Adrenal gland (tissue), 5 donors: ENCODE data around the gene CLCN7.

ENCODE experiments used
- POLR2A ChIP-seq, 2 donors: fragments of 450-650 bp; IDR thresholded peaks; one replicate each; pipeline ENCODE4 v1.6.1; 2017; ENCODE audit warnings: antibody characterized with exemption in 2 of 2, mild to moderate bottlenecking in 2 of 2, moderate library complexity in 1 of 2
- TF ChIP-seq, protein P1 (sequence below), 6 experiments: fragments of 450-650 bp in 4 of 6; fragments of 200-600 bp in 2 of 6; sonication (generic) in 1 of 6; IDR thresholded peaks; 1 replicate in 5 of 6; 2 replicates in 1 of 6; pipeline versions ENCODE4 v1.5.1 to v1.8.0; 2016 to 2021; ENCODE audit warnings: antibody characterized with exemption in 6 of 6, mild to moderate bottlenecking in 2 of 6, moderate library complexity in 1 of 6
- donor health status: DM: no; HTN: no; CAD: no.

DNA sequence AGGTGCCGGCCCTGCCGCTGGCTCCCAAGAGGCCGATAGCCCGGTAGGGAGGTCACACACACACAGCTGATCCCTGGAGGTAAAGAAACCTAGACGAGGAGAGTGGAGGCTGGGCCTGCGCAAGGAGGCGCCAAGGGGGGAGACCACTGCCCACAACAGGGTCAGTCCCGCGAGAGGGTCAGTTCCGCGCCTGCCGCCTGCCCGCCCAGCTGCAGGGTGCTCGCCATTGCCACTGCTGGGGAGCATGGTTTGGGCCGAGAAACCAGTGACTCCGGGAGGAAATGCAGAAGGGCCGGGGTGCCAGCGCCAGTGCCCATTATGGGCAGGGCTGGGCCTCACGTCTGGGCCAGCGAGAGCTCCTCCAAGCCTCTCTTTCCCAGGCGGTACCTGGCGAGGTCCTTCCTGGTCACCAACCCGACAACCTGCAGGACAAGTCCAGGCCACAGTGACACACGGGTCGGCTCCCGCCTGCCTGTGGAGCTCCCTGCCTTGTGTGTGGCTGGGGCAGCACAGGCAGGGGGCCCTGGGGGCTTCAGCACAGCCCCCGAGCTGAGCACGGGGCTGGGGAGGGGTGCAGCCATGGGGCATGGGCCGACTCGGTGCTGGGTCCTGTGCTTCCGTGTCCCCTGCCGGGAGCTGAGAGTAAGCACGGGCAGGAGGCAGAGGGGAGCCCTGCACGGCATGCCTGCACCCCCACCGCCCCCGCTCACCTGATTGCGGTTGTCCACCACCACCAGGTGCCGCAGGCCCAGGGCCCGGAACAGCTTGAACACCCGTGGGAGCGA lies 28.3 kb downstream of the CLCN7 start:
- TF ChIP-seq, protein P1, sequence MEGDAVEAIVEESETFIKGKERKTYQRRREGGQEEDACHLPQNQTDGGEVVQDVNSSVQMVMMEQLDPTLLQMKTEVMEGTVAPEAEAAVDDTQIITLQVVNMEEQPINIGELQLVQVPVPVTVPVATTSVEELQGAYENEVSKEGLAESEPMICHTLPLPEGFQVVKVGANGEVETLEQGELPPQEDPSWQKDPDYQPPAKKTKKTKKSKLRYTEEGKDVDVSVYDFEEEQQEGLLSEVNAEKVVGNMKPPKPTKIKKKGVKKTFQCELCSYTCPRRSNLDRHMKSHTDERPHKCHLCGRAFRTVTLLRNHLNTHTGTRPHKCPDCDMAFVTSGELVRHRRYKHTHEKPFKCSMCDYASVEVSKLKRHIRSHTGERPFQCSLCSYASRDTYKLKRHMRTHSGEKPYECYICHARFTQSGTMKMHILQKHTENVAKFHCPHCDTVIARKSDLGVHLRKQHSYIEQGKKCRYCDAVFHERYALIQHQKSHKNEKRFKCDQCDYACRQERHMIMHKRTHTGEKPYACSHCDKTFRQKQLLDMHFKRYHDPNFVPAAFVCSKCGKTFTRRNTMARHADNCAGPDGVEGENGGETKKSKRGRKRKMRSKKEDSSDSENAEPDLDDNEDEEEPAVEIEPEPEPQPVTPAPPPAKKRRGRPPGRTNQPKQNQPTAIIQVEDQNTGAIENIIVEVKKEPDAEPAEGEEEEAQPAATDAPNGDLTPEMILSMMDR (IDR thresholded peaks at IDR 0.05): no peak
- no peak for TF ChIP-seq POLR2A (IDR thresholded peaks at IDR 0.05)
